Body of pancreas (tissue), 4 donors: ENCODE data around the gene OSER1.

Experiments
- POLR2A ChIP-seq, 3 donors: fragments of 450-650 bp; IDR thresholded peaks; one replicate each; pipeline ENCODE4 v1.6.1; 2016; ENCODE audit warnings: antibody characterized with exemption in 3 of 3, mild to moderate bottlenecking in 2 of 3
- TF ChIP-seq, protein P1 (sequence below), 7 experiments: fragments of 450-650 bp in 4 of 7; fragments of 200-600 bp in 3 of 7; sonication (generic) in 3 of 7; IDR thresholded peaks; one replicate each; pipeline ENCODE4 v1.5.1; 2016 to 2019; ENCODE audit warnings: antibody characterized with exemption in 7 of 7

DNA sequence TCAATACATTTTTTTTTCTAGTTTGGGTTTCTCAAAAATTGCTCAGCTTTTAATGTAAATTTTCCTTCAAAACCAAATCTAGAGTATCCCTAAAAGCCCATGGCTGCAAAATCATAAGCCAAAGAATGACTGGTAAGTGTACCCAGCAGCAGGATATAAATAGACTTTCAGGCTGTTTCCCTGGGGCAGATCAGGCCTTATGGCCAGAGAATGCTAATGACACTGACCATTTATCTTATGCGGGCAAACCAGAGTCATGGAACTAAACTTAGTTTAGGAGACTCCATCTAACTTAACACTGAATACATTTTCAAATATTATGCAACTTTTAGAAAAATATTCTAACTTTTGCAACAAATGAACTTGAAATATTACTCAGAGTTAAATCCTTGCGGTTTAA, 7.4 kb downstream of the OSER1 start:
- TF ChIP-seq, protein P1, sequence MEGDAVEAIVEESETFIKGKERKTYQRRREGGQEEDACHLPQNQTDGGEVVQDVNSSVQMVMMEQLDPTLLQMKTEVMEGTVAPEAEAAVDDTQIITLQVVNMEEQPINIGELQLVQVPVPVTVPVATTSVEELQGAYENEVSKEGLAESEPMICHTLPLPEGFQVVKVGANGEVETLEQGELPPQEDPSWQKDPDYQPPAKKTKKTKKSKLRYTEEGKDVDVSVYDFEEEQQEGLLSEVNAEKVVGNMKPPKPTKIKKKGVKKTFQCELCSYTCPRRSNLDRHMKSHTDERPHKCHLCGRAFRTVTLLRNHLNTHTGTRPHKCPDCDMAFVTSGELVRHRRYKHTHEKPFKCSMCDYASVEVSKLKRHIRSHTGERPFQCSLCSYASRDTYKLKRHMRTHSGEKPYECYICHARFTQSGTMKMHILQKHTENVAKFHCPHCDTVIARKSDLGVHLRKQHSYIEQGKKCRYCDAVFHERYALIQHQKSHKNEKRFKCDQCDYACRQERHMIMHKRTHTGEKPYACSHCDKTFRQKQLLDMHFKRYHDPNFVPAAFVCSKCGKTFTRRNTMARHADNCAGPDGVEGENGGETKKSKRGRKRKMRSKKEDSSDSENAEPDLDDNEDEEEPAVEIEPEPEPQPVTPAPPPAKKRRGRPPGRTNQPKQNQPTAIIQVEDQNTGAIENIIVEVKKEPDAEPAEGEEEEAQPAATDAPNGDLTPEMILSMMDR (IDR thresholded peaks at IDR 0.05) = no peak
- no peak for TF ChIP-seq POLR2A (IDR thresholded peaks at IDR 0.05)
